ENCODE data around the gene RHBDF1.

DNA sequence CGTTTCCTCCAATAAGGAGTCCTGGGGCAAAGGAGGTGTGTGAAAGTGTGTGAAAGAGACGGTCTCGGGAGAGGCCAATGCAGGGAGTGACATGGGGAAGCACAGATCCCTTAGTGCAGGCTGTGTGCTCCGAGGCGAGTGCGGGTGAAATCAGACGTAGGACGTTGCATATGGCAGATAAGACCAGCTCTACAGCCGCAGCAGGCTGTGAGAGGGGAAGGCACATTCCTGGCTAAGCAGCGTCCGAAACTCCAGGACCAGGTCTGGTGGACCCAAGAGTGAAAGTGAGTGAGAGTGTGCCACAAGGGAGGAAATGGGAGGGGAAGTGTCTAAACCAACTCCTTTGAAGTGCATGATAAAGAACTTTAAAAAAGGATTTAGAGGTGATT is 30.4 kb downstream of the RHBDF1 start:
- TF ChIP-seq EZH2 (IDR thresholded peaks at IDR 0.05) = no peak
- TF ChIP-seq POLR2AphosphoS5 (IDR thresholded peaks at IDR 0.05; ENCODE audit: borderline replicate concordance, low read depth, low read length) = no peak

All from SK-N-MC (cell line).